Right lobe of liver (tissue), 6 donors: ENCODE data around the gene SYNGR4. TPM values are rescaled to one million over a fixed set of nuclear protein-coding genes. Genes with fewer than 3 reads are reported as not detected.
A peak's percentile ranks its signal among the peaks of the same experiment; 100 is the strongest.

Experiments
- ATAC-seq, 4 donors: fragments of 200-7000 bp; cut with Tn5 transposase; one replicate each; pipeline ENCODE4 v1.9.1; 2020; ENCODE audit warnings: mild to moderate bottlenecking in 4 of 4, moderate library complexity in 4 of 4
- DNase-seq, 3 donors: peaks; one replicate each; pipeline ENCODE4 v3.0.0-alpha.2; 2020
- H3K27ac ChIP-seq, 3 donors: fragments of 200-600 bp; one replicate each; pipeline ENCODE4 v1.8.0; 2022
- H3K27me3 ChIP-seq, 2 donors: fragments of 200-600 bp; one replicate each; pipeline ENCODE4 v1.8.0; 2022
- H3K36me3 ChIP-seq, 4 donors: fragments of 200-600 bp; sonication (generic) in 1 of 4; one replicate each; pipeline versions ENCODE4 v1.5.1 to v1.8.0; 2017 to 2022; ENCODE audit warnings: control low read depth in 1 of 4
- H3K4me1 ChIP-seq, 4 donors: fragments of 200-600 bp; sonication (generic) in 1 of 4; one replicate each; pipeline versions ENCODE4 v1.5.1 to v1.8.0; 2017 to 2022; ENCODE audit warnings: control low read depth in 1 of 4
- H3K4me3 ChIP-seq, 3 donors: fragments of 200-600 bp; one replicate each; pipeline ENCODE4 v1.8.0; 2022
- H3K9me3 ChIP-seq, 4 donors: fragments of 200-600 bp; sonication (generic) in 1 of 4; one replicate each; pipeline versions ENCODE4 v1.5.1 to v1.8.0; 2017 to 2022; ENCODE audit warnings: control low read depth in 1 of 4
- CTCF ChIP-seq, 4 donors: fragments of 200-600 bp in 3 of 4; fragments of 450-650 bp in 1 of 4; IDR thresholded peaks; one replicate each; pipeline versions ENCODE4 v1.5.1 to v1.8.0; 2016 to 2022; ENCODE audit warnings: antibody characterized with exemption in 4 of 4, mild to moderate bottlenecking in 2 of 4
- POLR2A ChIP-seq: fragments of 450-650 bp; IDR thresholded peaks from one replicate; pipeline ENCODE4 v1.6.1; 2017; ENCODE audit warnings: antibody characterized with exemption, mild to moderate bottlenecking
- WGBS: methylation state at CpG from one replicate; pipeline ENCODE4 v1.1.6; 2018; ENCODE audit warnings: low coverage, low lambda C conversion rate; ENCODE audit not compliant: insufficient coverage; ENCODE audit errors: missing lambda C conversion rate; 5-methylcytosine and 5-hydroxymethylcytosine counted together
- intact Hi-C, 2 donors: fragments of 100-400 bp; cut with DNase I; formaldehyde crosslinking; loops; one replicate each; pipeline versions ENCODE4 v1.11.2 to v1.14.1; 2022
- total RNA-seq, 6 experiments: library from RNA; depleted of rRNA in 2 of 6; stranded (reverse); fragments of >200 nt in 2 of 6; fragmentation: NEBNext Ultra II Directional in 3 of 6; extraction: Animal tissue kit (Norgen Biotek cat#: 25700) in 3 of 6; gene quantifications; one replicate each; pipeline versions ENCODE4 v1.1.0 to v1.2.4, GENCODE V29; 2016 to 2023
- donor health status: DM: no; HTN: yes; CAD: no.
- donor health status: DM: no; HTN: no; CAD: no.
- donor health status: DM: no; HTN: no; CAD: no.
- donor health status: DM: no; HTN: yes; CAD: no.
- donor health status: DM: no; HTN: yes; CAD: no.

The SYNGR4 gene
- total RNA-seq, 6 experiments from 2014 or later = 0.80 TPM; not detected in 5

GRCh38 chr19:48362716-48363499 lies 1.3 kb upstream of the SYNGR4 start:
- TF ChIP-seq POLR2A (peak; percentile 78), CTCF (IDR thresholded peaks at IDR 0.05) (peak in 1 of 4 donors; percentile 9)
- H3K27ac ChIP-seq = peak overlapping the region; percentile 80 to 93 (median 91)
- WGBS = 50% methylated on average over 2 of the region's 26 CpGs
- intact Hi-C loops = no loop called here
- peak overlapping the region; percentile 59 to 65 (median 63) for H3K4me3 ChIP-seq
- peaks cover 0 to 3% (median 0%) of the 10 kb centered on the region in 4 donors for H3K4me1 ChIP-seq
- ATAC-seq (peak; percentile 86 to 91 (median 90)), DNase-seq (peak; percentile 97 to 98 (median 98))
- H3K27me3 ChIP-seq = no peaks in the 10 kb centered on the region
- no peaks in the 10 kb centered on the region for H3K9me3 ChIP-seq
- no peaks in the 10 kb centered on the region for H3K36me3 ChIP-seq

DNA sequence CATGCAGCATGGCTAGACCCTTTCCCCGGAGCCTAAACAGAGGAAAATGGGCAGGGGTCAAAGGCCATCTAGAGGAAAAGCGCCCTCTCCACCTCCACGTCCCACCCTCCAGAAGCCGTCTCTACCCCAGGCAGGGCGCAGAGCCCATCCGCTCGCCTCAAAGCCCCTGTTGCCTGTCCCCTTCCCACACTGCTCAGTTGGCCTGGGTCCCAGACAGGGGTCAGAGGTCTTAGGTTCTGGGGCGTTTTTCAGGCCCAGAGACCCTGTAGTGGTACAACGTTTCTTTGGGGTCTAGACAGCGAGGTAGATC lies 712 bp upstream of the SYNGR4 start:
- no peaks in the 10 kb centered on the region for H3K27me3 ChIP-seq
- peak overlapping the region; percentile 59 to 65 (median 63) for H3K4me3 ChIP-seq
- peak overlapping the region; percentile 80 to 93 (median 91) for H3K27ac ChIP-seq
- no peaks in the 10 kb centered on the region for H3K9me3 ChIP-seq
- DNase-seq (peak; percentile 69 to 81 (median 74)), ATAC-seq (peak; percentile 33 to 49 (median 43))
- TF ChIP-seq CTCF (IDR thresholded peaks at IDR 0.05) = no peak
- TF ChIP-seq POLR2A = no peak
- 0% methylated on average over 6 of the region's 10 CpGs for WGBS
- H3K4me1 ChIP-seq = peaks cover 0 to 3% (median 0%) of the 10 kb centered on the region in 4 donors
- intact Hi-C loops = no loop called here
- H3K36me3 ChIP-seq = no peaks in the 10 kb centered on the region

DNA sequence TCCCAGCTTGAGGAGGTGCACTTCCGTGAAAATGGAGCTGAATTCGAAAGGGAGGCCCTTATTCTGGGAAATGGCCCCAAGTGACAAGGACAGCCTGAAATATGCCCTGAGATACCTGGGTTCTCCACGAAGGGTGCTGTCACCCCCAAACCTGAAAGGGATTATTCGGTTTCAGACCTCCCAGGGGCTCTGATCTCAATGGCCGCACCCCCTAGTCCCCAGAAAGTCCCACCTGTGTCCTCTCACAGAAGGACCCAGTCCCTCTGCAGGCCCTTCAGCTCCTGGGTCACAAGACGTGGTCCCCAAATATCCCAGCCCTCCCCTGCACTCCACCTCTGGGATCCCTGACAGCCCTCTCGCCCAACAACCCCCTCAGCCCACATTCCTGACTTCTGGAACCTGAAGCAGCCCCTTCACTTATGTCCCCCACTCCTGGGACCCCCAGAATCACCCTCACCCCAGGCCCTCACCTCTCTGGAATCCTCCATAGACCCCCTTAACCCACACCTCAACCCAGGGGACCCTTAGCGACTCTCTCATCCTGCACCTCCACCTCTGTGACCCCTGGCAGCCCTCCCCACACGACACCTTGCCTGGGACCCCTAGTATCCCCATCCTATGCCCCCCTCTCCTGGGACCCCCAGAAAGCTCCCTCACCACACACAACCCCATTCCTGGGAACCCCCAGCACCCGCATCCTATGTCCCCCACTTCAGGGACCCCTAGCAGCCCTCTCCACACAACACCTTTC lies 606 bp downstream of the SYNGR4 start:
- WGBS = 66% methylated on average over 8 of the region's 10 CpGs
- H3K27ac ChIP-seq = no peak overlapping the region
- H3K27me3 ChIP-seq = no peaks in the 10 kb centered on the region
- H3K9me3 ChIP-seq = no peaks in the 10 kb centered on the region
- ATAC-seq (no peak), DNase-seq (peak in 1 of 3 donors; percentile 54)
- H3K4me3 ChIP-seq = peak overlapping the region; percentile 27 to 65 (median 63)
- TF ChIP-seq CTCF (IDR thresholded peaks at IDR 0.05) (no peak), POLR2A (no peak)
- peaks cover 0 to 3% (median 0%) of the 10 kb centered on the region in 4 donors for H3K4me1 ChIP-seq
- H3K36me3 ChIP-seq = no peaks in the 10 kb centered on the region
- intact Hi-C loops = no loop called here

GRCh38 chr19:48365602-48366001 lies 1.4 kb downstream of the SYNGR4 start:
- ATAC-seq (no peak), DNase-seq (no peak)
- H3K27me3 ChIP-seq = no peaks in the 10 kb centered on the region
- no peaks in the 10 kb centered on the region for H3K36me3 ChIP-seq
- H3K4me3 ChIP-seq = no peak overlapping the region
- no peak for TF ChIP-seq POLR2A
- no peak for TF ChIP-seq CTCF (IDR thresholded peaks at IDR 0.05)
- no peaks in the 10 kb centered on the region for H3K9me3 ChIP-seq
- intact Hi-C loops = no loop called here
- no peak overlapping the region for H3K27ac ChIP-seq
- H3K4me1 ChIP-seq = peaks cover 0 to 3% (median 0%) of the 10 kb centered on the region in 4 donors
- WGBS = 92% methylated on average over 6 of the region's 11 CpGs
